ENCODE measurements around the gene NUTF2.

The NUTF2 gene

DNA sequence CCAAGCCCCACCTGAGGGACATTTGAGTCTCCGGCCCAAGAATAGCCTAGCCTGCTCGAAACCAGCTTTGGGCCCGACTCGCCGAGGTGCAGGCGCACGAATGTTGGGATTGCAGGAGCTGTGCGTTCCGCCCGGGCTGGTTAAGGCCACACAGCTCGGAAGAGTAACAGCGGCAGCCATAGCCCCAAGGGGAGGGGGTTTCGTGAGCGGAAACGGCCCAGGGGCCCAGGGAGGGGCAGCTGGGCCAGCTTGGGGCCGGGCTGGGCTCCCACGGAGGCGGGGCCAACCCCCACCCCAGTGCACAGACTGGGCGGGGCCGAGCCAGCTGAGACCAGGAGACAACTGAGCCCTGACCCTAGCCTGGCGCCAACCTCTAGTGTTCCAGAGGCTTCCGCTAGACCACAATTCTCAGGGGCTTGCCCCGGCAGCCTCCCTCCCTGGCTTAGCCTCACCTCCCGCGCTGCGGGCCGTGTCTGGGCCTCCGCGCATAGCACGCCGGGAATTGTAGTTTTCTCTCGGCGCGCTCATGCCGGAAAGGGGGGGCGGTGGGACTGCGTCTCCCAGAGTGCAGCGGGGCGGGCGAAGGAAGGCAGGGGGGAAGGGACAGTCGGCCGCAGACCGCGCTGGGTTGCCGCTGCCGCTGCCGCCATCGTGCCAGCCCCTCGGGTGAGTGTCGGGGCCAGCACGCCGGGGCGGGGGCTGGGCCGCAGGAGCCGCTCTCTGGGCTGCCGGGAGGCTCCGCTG lies at the start of gene NUTF2:
TSS of gene NUTF2 (plus strand) at position 614 of the 744 bp plus-strand sequence. CDS start 18,198 bp downstream, outside the sequence.
- no peaks in the 10 kb centered on the region for H3K9me3 Mint-ChIP-seq
- peak; percentile 80 for ATAC-seq

DNA sequence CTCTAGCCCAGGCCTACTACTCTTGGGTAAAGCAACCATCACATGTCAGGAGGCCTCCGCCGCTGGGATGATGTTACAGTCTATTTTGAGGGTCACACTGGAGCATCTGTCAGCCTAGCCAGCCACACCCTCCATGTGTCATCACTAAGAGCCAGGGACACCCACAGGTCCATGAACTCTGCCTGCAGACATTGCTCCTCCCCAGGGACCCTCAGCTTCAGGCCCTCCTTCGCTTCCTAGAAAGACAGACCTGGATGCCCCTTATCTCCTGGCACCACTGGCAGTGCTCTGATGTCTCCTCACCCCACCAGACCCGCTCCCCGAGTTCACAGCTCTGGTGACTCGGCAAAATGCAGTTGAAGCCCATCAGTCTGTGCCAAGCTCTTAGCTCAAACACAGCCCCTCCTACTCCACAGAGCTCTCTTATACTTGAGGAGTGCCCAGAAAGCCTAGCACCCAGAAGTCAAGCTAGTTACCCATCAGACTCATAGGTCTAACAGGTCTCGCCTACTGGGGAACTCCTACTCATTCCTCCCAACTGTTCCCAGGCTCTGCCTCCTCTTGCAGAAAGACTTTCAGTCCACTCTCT lies 46.3 kb upstream of the NUTF2 start:
- Mint-ChIP-seq H3K4me1 (peaks cover 85% of the 10 kb centered on the region), H3K27ac (peak overlapping the region; percentile 15 to 84), H3K9me3 (no peaks in the 10 kb centered on the region), H3K27me3 (no peaks in the 10 kb centered on the region), H3K4me3 (no peak overlapping the region)
- no peak for DNase-seq
- ATAC-seq = no peak

More for the DNA sequence above, at the start of gene NUTF2:
- Mint-ChIP-seq H3K27me3 (no peaks in the 10 kb centered on the region), H3K27ac (peak within 1 kb of the TSS; percentile 93 to 97), H3K4me3 (peak within 1 kb of the TSS; percentile 90 to 94), H3K4me1 (peaks cover 59% of the 10 kb centered on the region)
- peak; percentile 97 to 98 for DNase-seq

DNA sequence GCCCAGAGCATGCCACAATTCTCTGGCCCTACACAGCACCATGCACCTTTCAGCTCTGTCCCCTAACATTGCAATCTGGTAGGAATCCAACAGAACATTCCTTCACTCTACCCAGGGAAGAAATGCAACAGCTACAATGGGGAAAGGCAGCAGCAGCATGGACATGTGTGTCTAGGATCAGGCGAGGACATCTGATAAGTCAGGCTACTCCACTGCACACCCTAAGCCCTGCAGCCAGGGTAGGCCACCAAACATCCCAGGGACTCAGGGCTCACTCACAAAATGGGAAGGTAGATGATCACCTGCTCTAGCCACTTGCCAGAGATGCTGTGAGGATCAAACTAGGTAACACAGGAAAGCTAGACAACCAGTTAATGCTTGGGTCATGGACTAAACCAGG lies 45.5 kb upstream of the NUTF2 start:
- ATAC-seq = no peak
- DNase-seq = no peak
- Mint-ChIP-seq H3K4me3 (no peak overlapping the region), H3K9me3 (no peaks in the 10 kb centered on the region), H3K27ac (no peak overlapping the region), H3K27me3 (no peaks in the 10 kb centered on the region), H3K4me1 (peaks cover 87% of the 10 kb centered on the region)

DNA sequence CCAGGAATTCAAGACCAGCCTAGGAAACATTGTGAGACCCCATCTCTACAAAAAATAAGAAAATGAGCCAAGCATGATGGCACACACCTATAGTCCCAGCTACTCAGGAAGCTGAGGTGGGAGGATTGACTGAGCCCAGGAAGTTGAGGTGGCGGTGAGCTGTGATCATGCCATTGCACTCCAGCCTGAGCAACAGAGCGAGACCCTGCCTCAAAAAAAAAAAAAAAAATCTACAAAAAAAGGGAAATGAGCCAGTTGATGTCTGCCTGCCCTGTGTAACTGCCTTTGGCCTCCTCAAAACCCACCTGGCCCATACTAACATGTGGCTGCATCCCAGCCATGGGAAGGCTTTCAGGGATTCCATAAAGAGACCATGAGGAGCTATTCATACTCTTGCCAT lies 44.9 kb upstream of the NUTF2 start:
- no peaks in the 10 kb centered on the region for H3K9me3 Mint-ChIP-seq
- H3K27me3 Mint-ChIP-seq = no peaks in the 10 kb centered on the region
- peak overlapping the region in 1 of 2 donors; percentile 34 for H3K27ac Mint-ChIP-seq
- peaks cover 83% of the 10 kb centered on the region for H3K4me1 Mint-ChIP-seq
- no peak for ATAC-seq
- peak in 1 of 2 donors; percentile 26 for DNase-seq
- H3K4me3 Mint-ChIP-seq = peak overlapping the region in 1 of 2 donors; percentile 17

DNA sequence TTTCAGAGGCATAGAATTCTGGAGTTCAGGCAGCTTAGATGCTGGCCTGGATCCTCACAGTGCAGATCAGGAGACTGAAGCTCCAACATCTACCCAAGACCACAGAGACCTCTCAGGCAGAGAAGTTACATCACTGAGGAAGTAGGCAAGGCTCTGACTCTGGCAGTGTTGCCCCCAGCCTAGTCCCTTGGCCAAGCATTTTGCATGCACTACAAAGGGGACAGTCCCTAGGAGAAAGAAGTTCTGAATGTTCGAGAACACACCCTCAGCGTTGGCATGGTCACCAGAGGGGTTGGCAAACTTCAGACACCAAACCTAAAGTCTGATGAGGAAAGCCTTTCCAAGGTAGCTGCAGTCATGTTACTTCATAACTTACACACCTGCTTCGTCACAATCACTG lies 42.8 kb upstream of the NUTF2 start:
- H3K4me3 Mint-ChIP-seq = peak overlapping the region; percentile 53 to 64
- ATAC-seq = peak; percentile 54
- peaks cover 70% of the 10 kb centered on the region for H3K4me1 Mint-ChIP-seq

DNA sequence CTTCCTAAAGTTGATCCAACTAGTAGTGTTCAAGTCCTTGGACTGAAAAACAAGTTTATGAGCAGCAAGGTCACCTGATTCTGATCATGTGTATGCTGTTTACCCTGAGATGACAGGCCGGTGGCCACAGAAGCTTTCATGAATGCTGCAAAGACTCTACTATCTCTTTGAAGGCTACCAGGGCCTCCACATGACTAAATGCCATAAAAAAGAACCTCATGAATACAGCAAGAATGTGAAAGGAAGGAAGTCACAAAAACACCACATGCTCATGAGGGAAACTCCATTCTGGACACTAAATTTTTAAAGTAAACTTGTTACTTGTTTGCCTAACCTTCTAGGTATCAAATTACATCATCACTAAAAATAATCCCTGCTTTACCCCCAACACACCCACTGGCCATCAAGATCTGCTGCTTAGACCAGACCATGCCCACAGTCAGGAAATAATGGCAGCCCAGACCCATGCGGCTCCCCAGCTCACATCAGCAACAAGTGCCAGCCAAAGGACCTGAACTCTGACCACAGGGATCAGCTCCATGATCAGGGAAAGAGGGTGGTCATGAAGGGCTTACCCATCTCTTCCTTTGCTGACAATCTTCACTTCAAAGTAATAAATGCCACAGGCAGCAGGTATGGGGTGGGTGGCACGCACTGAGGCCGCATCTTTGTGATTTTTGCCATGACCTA lies 41.7 kb upstream of the NUTF2 start:
- ATAC-seq (no peak), DNase-seq (peak in 1 of 2 donors; percentile 40)
- no peaks in the 10 kb centered on the region for H3K9me3 Mint-ChIP-seq
- H3K27ac Mint-ChIP-seq = peak overlapping the region; percentile 74 to 93
- H3K27me3 Mint-ChIP-seq = no peaks in the 10 kb centered on the region
- H3K4me1 Mint-ChIP-seq = peaks cover 62% of the 10 kb centered on the region
- H3K4me3 Mint-ChIP-seq = peak overlapping the region; percentile 95 to 98

More for the DNA sequence above, 42.8 kb upstream of the NUTF2 start:
- H3K9me3 Mint-ChIP-seq = no peaks in the 10 kb centered on the region
- peak overlapping the region; percentile 67 to 95 for H3K27ac Mint-ChIP-seq
- H3K27me3 Mint-ChIP-seq = no peaks in the 10 kb centered on the region
- peak; percentile 24 to 72 for DNase-seq

DNA sequence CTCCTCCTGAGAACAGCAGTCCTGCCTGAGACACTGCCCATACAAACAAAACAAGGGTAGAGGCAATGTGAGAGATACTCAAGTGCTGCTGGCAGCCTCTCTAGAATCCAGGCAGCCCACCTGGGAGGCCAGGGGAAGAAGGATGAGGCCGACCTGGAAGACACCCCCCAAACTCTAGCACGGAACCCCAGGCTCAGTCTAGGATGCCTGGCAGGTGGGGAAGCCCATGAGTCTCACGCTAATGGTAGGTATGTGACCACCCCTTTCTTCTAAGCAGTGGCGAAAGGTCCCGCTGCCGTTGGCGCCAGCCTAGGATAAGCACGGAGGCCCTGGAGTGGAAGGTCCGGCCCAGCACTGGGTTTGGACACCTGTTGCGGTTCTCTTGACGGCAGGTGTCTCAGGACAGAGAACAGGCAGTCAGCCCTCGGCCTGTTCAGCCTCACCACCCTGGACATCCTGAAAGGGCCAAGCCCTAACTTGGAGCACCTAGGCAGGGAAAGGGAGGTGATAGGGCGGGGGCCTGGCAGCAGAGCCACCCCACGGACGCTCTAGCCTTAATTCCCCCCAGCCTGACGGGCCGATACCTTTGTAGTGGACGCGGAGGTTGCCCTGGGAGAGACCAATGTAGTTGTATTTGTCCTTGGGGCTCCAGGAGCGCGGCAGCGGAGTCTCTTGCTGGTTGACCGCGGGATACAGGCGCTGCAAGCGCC lies 40.9 kb upstream of the NUTF2 start:
- H3K4me3 Mint-ChIP-seq = peak overlapping the region; percentile 95 to 98
- peaks cover 53% of the 10 kb centered on the region for H3K4me1 Mint-ChIP-seq
- ATAC-seq (no peak), DNase-seq (peak in 1 of 2 donors; percentile 25)
- peak overlapping the region; percentile 87 to 95 for H3K27ac Mint-ChIP-seq
- H3K27me3 Mint-ChIP-seq = no peaks in the 10 kb centered on the region
- no peaks in the 10 kb centered on the region for H3K9me3 Mint-ChIP-seq

DNA sequence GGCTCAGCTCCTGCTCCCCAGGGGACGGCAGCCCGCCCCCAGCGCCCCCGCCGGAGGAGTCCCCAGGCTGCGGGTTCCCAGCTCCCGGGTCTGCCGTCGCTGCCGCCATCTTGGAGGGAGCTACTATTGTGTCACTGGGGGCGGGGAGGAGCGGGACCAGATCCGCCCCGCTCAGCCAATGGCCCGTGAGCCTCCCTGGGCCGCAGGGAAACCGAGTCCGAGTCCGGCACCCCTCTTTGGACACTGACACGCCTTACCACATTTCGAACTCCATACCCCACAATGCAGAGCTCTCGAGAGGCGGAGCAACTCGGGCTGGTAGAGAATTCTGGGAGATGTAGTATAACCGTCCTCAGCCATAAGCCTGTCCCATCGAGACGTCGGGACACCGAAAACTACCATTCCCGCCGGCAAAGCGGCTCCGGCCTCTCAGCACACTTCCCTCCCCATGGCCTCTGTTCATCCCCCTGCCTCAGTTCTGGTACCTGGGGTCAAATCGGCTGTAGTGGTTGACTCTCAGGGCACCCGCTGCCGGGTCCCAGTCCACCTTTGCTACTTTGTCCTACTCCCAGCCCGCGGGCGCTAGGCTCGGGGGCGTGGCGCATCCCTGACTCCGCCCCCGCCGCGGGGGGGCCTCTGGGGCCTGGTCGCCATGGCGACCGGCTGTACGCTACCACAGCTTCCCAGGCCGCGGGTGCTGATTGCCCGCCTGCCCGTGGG lies 40.1 kb upstream of the NUTF2 start, which contains the start of the genes RANBP10 and TSNAXIP1:
TSS of gene RANBP10 (minus strand) at position 133 of the 720 bp plus-strand sequence. CDS start at position 109, 24 bp downstream.
TSS of gene TSNAXIP1 (plus strand) at position 462 of the 720 bp plus-strand sequence. CDS start 261 bp downstream, outside the sequence.
- Mint-ChIP-seq H3K27me3 (no peaks in the 10 kb centered on the region), H3K9me3 (no peaks in the 10 kb centered on the region), H3K4me3 (peak within 1 kb of the TSS; percentile 95 to 98), H3K4me1 (peaks cover 46% of the 10 kb centered on the region), H3K27ac (peak within 1 kb of the TSS; percentile 87 to 95)
- ATAC-seq = peak; percentile 95
- peak; percentile 96 to 98 for DNase-seq

DNA sequence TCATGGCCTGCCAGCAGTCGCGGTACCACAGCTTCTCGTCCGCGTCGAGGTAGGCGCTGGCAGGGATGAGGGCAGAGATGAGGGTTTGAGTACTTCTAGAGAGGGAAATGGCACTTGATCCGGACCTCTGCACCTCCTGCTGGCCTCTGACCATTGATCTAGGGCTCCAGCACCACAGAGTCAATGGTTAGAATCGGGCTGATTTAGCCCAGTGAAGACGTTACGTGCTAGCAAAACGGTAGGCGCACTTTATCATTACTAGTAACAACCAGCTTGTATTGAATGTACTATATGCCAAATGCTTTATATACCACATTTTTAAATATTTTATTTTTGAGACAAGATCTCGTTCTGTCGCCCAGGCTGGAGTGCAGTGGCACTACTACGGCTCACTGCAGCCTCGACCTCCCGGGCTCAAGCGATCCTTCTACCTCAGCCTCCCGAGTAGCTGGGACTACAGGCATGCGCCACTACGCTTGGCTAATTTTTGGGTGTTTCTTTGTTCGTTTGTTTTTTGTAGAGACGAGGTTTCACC lies 39.5 kb upstream of the NUTF2 start:
- H3K9me3 Mint-ChIP-seq = no peaks in the 10 kb centered on the region
- no peaks in the 10 kb centered on the region for H3K27me3 Mint-ChIP-seq
- H3K27ac Mint-ChIP-seq = peak overlapping the region; percentile 87 to 95
- H3K4me1 Mint-ChIP-seq = peaks cover 40% of the 10 kb centered on the region
- ATAC-seq (no peak), DNase-seq (no peak)
- peak overlapping the region; percentile 95 to 98 for H3K4me3 Mint-ChIP-seq

DNA sequence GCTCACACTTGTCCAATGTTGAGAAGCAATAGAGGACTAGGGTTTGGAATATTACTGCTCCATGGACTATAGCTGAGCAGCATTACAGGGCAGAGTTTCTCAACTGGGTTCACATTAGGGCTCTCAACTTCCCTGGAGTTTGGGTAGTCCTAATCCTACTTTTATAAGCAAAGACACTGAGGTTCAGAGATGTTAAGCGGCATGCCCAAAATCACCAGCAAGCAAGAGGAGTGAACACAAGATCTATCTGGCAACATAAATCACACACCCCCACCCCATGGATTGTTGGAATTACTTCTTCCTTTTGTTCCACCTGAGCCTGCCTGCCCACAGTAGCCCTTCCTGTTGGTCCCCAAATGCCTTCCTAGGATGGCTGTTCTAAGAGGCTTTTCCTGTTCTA lies 34.8 kb upstream of the NUTF2 start:
- no peak overlapping the region for H3K4me3 Mint-ChIP-seq
- H3K9me3 Mint-ChIP-seq = no peaks in the 10 kb centered on the region
- H3K27me3 Mint-ChIP-seq = no peaks in the 10 kb centered on the region
- peaks cover 11% of the 10 kb centered on the region for H3K4me1 Mint-ChIP-seq
- ATAC-seq (no peak), DNase-seq (no peak)
- H3K27ac Mint-ChIP-seq = no peak overlapping the region

DNA sequence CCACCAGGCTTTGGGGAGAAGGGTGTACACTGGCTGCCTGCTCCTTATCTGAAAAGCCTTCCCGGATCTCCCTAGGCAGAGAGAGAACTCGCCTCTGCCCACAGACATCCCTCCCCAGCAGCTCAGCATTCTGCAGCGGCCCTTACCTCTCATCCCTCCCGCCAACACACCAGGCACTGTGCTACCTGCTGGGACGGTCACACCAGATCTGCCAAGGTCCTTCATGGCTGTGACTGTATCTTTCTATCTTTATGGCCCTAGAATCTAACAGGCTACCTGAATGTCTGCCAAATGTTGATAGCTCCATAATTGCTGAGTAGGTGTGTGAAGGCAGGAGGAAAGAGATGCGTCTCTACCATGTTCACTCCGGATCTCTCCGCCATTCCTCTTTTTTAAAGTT lies 32.2 kb upstream of the NUTF2 start:
- H3K27me3 Mint-ChIP-seq = no peaks in the 10 kb centered on the region
- H3K27ac Mint-ChIP-seq = no peak overlapping the region
- DNase-seq (no peak), ATAC-seq (no peak)
- H3K4me3 Mint-ChIP-seq = no peak overlapping the region
- no peaks in the 10 kb centered on the region for H3K9me3 Mint-ChIP-seq
- H3K4me1 Mint-ChIP-seq = peaks cover 9% of the 10 kb centered on the region

DNA sequence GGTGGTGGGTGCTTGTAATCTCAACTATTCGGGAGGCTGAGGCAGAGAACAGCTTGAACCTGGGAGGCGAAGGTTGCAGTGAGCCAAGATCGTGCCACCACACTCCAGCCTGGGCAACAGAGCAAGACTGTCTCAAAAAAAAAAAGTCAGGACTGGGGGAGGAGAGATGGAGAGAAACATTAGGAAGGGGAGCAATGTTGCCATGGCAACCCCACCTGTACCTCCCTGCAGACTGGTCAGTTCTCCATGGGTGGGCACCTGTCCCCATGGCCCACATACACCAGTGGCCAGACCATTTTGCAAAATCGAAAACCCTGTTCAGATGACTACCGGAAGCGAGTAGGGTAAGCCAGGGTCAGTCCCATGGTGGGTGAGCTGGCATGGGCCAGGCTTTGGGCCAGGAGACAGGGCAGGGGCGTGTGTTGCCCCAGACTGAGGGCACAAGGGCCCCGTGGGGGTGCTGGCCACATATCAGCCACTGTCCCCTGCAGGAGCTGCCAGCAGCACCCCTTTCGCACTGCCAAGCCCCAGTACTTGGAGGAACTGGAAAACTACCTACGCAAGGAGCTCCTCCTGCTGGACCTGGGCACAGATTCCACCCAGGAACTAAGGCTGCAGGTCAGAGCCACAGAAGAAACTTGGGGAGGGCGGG lies 26.0 kb upstream of the NUTF2 start:
- DNase-seq (no peak), ATAC-seq (no peak)
- H3K9me3 Mint-ChIP-seq = no peaks in the 10 kb centered on the region
- H3K4me3 Mint-ChIP-seq = no peak overlapping the region
- H3K4me1 Mint-ChIP-seq = peaks cover 26% of the 10 kb centered on the region
- H3K27me3 Mint-ChIP-seq = no peaks in the 10 kb centered on the region
- no peak overlapping the region for H3K27ac Mint-ChIP-seq

DNA sequence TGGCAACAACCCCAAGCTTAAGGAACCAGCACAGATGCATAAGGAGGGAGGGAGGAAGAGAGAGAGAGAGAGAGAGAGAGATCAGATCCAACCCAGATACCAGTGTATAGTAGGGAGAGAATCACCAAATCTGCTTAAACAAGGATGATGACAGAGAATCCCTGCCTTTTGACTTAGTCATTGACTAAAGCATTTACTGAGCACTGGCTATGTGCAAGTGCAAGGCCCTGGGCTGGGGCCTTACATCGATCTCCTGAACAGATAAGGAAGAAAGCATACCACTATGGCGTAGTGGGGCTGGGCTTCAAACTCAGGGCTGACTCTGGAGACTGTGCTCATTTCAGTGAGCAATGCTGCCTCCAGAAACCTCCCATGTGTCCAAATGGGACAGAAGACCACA lies 24.2 kb upstream of the NUTF2 start:
- H3K9me3 Mint-ChIP-seq = no peaks in the 10 kb centered on the region
- no peak overlapping the region for H3K4me3 Mint-ChIP-seq
- no peaks in the 10 kb centered on the region for H3K27me3 Mint-ChIP-seq
- DNase-seq = no peak
- no peak overlapping the region for H3K27ac Mint-ChIP-seq
- ATAC-seq = no peak
- peaks cover 18% of the 10 kb centered on the region for H3K4me1 Mint-ChIP-seq

DNA sequence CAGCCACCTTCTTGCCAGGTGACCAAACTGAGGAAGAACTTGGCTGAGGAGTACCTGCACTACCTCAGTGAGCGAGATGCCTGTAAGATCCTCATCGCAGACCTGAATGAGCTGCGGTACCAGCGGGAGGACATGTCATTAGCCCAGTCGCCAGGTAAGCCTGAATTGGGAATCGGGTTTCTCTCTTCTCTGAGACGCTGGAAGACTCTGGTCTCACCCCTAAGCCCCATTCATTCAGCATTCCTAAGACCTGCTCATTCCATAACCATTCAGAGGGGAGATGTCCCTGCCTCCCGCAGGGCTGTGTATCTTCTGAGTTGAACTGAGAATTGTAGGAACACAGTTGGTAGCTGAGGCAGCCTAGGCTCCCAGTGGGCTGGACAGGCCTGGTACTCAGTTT lies 21.6 kb upstream of the NUTF2 start:
- DNase-seq (no peak), ATAC-seq (no peak)
- no peaks in the 10 kb centered on the region for H3K9me3 Mint-ChIP-seq
- peaks cover 18% of the 10 kb centered on the region for H3K4me1 Mint-ChIP-seq
- H3K27me3 Mint-ChIP-seq = no peaks in the 10 kb centered on the region
- H3K4me3 Mint-ChIP-seq = no peak overlapping the region
- H3K27ac Mint-ChIP-seq = no peak overlapping the region
